Panc1 (cell line): ENCODE results near the gene CD58. TPM values are rescaled to one million over a fixed set of nuclear protein-coding genes. Genes with fewer than 3 reads are reported as not detected.

ENCODE experiments used
- ATAC-seq: fragments of 200-7000 bp; cut with Tn5 transposase; 2 replicates; pipeline ENCODE4 v1.9.1; 2020; ENCODE audit warnings: mild to moderate bottlenecking, moderate library complexity
- BruUV-seq: library from RNA; stranded (reverse); fragments of 400-500 nt; replicated peaks from 2 replicates; lab custom pipeline; 2021; lab: Mats Ljungman, UMichigan
- CTCF ChIA-PET: fragments of 300-600 bp; sonication (Branson Sonifier 250); formaldehyde crosslinking; loops from one replicate; lab custom pipeline; 2022; ENCODE audit warnings: antibody characterized with exemption; lab: Charles Lee
- POLR2A ChIA-PET: fragments of 300-600 bp; sonication (Branson Sonifier 250); formaldehyde crosslinking; loops from one replicate; lab custom pipeline; 2022; ENCODE audit warnings: antibody characterized with exemption; lab: Charles Lee
- DNase-seq: peaks from one replicate; pipeline ENCODE4 v3.0.0-alpha.2; 2010; ENCODE audit warnings: low read depth, low spot score
- H3K27ac ChIP-seq: 2 replicates; pipeline ENCODE4 v1.5.1; 2011; ENCODE audit warnings: mild to moderate bottlenecking, low read length, inconsistent platforms
- H3K27me3 ChIP-seq: fragments of 200-500 bp; sonication (Bioruptor generic); 2 replicates; pipeline ENCODE4 v1.6.0; 2014; ENCODE audit warnings: low read length, inconsistent platforms; ENCODE audit not compliant: control insufficient read depth, insufficient read depth
- H3K36me3 ChIP-seq: fragments of 200-500 bp; sonication (Bioruptor generic); 2 replicates; pipeline ENCODE4 v1.5.1; 2014; ENCODE audit warnings: inconsistent platforms, mild to moderate bottlenecking, low read length, moderate library complexity; ENCODE audit not compliant: control insufficient read depth, insufficient read depth
- H3K4me1 ChIP-seq: 2 replicates; pipeline ENCODE4 v1.5.1; 2011; ENCODE audit warnings: inconsistent platforms, mild to moderate bottlenecking, low read length, moderate library complexity; ENCODE audit not compliant: control insufficient read depth, insufficient read depth
- H3K4me3 ChIP-seq, 2 experiments: 2 replicates each; pipeline ENCODE4 v1.5.1; 2011 to 2012; ENCODE audit warnings: low read depth in 2 of 2, low read length in 2 of 2, mild to moderate bottlenecking in 2 of 2, inconsistent platforms in 1 of 2, moderate library complexity in 1 of 2
- H3K9me3 ChIP-seq: fragments of 200-500 bp; sonication (Bioruptor generic); 2 replicates; pipeline ENCODE4 v1.5.1; 2014; ENCODE audit warnings: low read depth, mild to moderate bottlenecking, inconsistent platforms, low read length, moderate library complexity; ENCODE audit not compliant: control insufficient read depth, insufficient read depth
- CTCF ChIP-seq: fragments of 450-650 bp; IDR thresholded peaks from 2 replicates; pipeline ENCODE4 v1.5.1; 2017; ENCODE audit warnings: mild to moderate bottlenecking
- POLR2AphosphoS5 ChIP-seq: IDR thresholded peaks from 2 replicates; pipeline ENCODE4 v1.6.1; 2012; ENCODE audit warnings: mild to moderate bottlenecking, low read depth, low read length, moderate library complexity
- REST ChIP-seq, 2 experiments: IDR thresholded peaks; 2 replicates each; pipeline ENCODE4 v1.6.1; 2011 to 2012; ENCODE audit warnings: low read depth in 2 of 2, control low read depth in 1 of 2, low read length in 1 of 2, mild to moderate bottlenecking in 1 of 2, moderate library complexity in 1 of 2; ENCODE audit not compliant: insufficient read depth in 1 of 2
- SIN3A ChIP-seq: IDR thresholded peaks from 2 replicates; pipeline ENCODE4 v1.6.1; 2012; ENCODE audit warnings: low read depth, mild to moderate bottlenecking, low read length, moderate library complexity, borderline replicate concordance; ENCODE audit not compliant: insufficient read depth
- TCF7L2 ChIP-seq: IDR thresholded peaks from 2 replicates; pipeline ENCODE4 v1.6.1; 2011; ENCODE audit warnings: mild to moderate bottlenecking, low read depth, low read length, inconsistent platforms
- in situ Hi-C: cut with HindIII; loops from 2 replicates; pipeline ENCODE4 v1.10.0; 2016; ENCODE audit warnings: low sequenced_read_pairs, low pct_unique_long_range_greater_than_20kb
- intact Hi-C: fragments of 100-400 bp; cut with micrococcal nuclease; formaldehyde crosslinking; loops from one replicate; pipeline ENCODE4 v1.10.0; 2022; ENCODE audit not compliant: unreplicated experiment
- total RNA-seq: library from RNA; stranded (reverse); gene quantifications from one replicate; pipeline ENCODE4 v1.2.1, GENCODE V29; 2021; ENCODE audit not compliant: unreplicated experiment

Gene CD58
- total RNA-seq, 1 experiment from 2014 or later, result 12.6 TPM

GRCh38 chr1:116492358-116492811 is 78.4 kb downstream of the CD58 start:
- Histone ChIP-seq H3K27ac (no peak overlapping the region), H3K9me3 (no peaks in the 10 kb centered on the region), H3K36me3 (no peaks in the 10 kb centered on the region), H3K4me3 (no peak overlapping the region), H3K27me3 (no peaks in the 10 kb centered on the region), H3K4me1 (no peaks in the 10 kb centered on the region)
- intact Hi-C loops (no loop called here), in situ Hi-C loops (no loop called here)
- DNase-seq (no peak), ATAC-seq (no peak)
- CTCF ChIA-PET, result no interaction called here
- POLR2A ChIA-PET, result interaction anchor here (0.6 kb wide), 2 partner anchors 13 to 1077 kb away, joined by 5 to 6 read pairs; no protein-coding TSS in a partner anchor
- TF ChIP-seq POLR2AphosphoS5, result no peak
- no peak for TF ChIP-seq CTCF
- no peak for TF ChIP-seq REST (IDR thresholded peaks at IDR 0.05; ENCODE audit: insufficient read depth in 1 of 2, low read depth in 2 of 2, low read length in 1 of 2)
- no peak for TF ChIP-seq TCF7L2
- no peak for TF ChIP-seq SIN3A
- BruUV-seq, result no TSS peak

GRCh38 chr1:116491700-116492357 is 79.0 kb downstream of the CD58 start:
- TF ChIP-seq SIN3A (no peak), CTCF (no peak), REST (IDR thresholded peaks at IDR 0.05; ENCODE audit: insufficient read depth in 1 of 2, low read depth in 2 of 2, low read length in 1 of 2) (no peak), TCF7L2 (no peak), POLR2AphosphoS5 (no peak)
- BruUV-seq, result no TSS peak
- in situ Hi-C loops (no loop called here), intact Hi-C loops (no loop called here)
- H3K9me3 ChIP-seq, result no peaks in the 10 kb centered on the region
- POLR2A ChIA-PET, result no interaction called here
- DNase-seq (no peak), ATAC-seq (no peak)
- H3K4me3 ChIP-seq, result no peak overlapping the region
- CTCF ChIA-PET, result no interaction called here
- H3K27ac ChIP-seq, result no peak overlapping the region
- H3K27me3 ChIP-seq, result no peaks in the 10 kb centered on the region
- H3K36me3 ChIP-seq, result no peaks in the 10 kb centered on the region
- no peaks in the 10 kb centered on the region for H3K4me1 ChIP-seq
